Cerebellar nuclear complex (tissue), 1 donor: Measurements from ENCODE around the gene ERBB4.
A peak's percentile ranks its signal among the peaks of the same experiment; 100 is the strongest.

ENCODE experiments used
- DNase-seq, 2 experiments: peaks; one replicate each; lab custom pipeline; 2025; lab: John Stamatoyannopoulos, UW

The ERBB4 gene

DNA sequence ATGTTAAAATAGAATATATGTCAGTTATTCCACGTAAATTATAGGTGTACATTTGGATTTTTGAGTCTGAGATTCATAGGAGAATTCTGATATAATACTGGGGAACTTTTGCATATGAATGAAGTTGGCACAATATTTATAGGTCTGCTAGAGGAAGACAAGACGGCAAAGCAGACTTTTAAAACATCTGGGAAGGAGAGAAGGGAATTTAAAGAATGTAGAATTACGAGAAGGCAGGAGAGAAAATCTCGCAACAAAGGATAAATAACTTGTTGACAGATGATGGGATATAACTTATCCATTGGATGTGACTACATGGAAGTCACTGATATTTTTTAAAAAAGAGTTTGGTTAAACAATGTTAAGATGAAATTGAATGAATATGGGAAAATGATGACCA lies 615.6 kb downstream of the ERBB4 start:
- no peak for DNase-seq

DNA sequence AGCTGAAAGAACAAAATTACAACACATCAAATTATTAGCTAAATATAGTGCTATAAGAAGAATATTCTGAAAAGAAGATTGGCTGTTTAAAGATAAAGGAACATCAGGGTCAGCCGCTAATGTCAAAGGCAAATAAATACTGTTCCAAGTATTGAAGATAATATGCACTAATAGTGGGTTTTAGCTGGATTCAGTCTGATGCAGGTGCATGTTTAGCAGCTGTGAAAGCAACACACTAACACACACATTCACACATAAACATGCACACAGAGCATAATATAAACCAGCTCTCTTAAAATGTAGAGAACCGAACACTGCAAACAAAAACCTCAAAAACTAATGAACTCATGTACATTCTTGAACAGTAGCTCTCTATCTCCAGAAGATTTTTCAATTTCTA lies 634.6 kb downstream of the ERBB4 start:
- no peak for DNase-seq

DNA sequence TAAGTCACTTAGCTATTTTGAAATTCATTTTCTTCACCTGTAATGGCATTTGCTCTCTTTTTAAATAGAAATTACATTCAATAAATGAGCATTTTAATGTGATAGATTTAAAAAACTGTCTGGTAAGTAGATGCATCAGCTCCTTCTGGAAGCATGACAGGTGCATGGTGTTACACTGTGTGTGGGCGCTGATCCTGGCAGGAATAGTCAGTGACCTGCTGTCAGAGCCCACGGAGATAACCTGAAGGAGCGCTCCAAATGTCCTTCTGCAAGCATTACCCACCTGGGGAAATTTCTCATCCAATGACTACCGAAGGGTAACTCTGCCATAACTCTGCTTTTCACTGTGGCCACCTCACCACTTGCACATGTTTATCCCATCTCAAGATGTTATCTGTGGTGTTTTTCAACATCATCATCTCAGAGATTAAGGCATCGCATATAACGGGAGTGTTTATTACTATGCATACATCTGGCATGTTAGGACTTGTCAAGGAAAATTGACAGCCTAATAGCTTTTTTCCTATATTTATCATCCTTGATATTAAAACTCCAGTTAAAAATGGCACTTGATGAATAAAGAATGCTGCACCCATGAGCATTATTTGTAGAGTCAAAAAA lies 637.3 kb downstream of the ERBB4 start:
- peak; percentile 40 to 76 for DNase-seq

DNA sequence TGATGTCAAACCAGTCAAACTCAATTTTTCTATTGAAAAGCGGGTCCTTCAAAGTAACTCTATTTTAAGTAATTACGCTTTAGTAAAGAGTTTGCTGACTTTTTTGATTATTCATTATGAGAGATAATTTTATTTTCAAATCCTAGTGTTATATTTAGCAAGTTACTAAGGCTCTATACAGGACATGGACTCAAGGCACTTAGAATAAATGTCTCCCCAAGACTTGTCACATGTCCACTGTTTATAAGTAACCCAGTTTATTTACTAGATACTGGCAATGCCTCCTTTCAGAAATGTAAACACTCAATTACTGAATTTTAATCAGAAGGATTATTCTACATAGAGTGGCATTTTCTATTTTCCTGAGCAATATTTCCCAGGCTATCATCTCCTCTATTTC lies 638.1 kb downstream of the ERBB4 start:
- DNase-seq: no peak

GRCh38 chr2:211900000-211900399 lies 638.6 kb downstream of the ERBB4 start:
- DNase-seq: no peak

- no peak for DNase-seq
Measured at GRCh38 chr2:211898702-211899101, 639.9 kb downstream of the ERBB4 start.

- no peak for DNase-seq
Measured at GRCh38 chr2:211881449-211881848, 657.2 kb downstream of the ERBB4 start.

- DNase-seq: no peak
Measured at GRCh38 chr2:211879323-211879722, 659.3 kb downstream of the ERBB4 start.

DNA sequence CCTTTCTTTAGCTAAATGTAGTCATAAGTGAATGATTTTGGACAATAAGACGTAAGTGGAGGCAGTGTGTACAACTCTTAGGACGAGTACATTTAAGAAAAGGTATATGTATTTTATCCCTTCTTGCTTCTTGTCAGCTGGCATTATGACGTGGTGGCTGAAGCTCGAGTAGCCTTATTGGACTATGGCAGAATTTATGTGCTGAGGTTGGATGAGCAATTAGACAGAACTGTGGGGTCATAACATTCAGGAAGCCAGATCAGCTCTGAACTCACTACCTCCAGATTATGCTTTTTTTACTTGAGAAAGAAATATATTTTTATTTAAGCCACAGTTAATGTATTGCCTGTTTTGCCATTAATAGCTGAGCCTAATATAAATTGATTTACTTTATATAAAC lies 661.5 kb downstream of the ERBB4 start:
- no peak for DNase-seq

DNA sequence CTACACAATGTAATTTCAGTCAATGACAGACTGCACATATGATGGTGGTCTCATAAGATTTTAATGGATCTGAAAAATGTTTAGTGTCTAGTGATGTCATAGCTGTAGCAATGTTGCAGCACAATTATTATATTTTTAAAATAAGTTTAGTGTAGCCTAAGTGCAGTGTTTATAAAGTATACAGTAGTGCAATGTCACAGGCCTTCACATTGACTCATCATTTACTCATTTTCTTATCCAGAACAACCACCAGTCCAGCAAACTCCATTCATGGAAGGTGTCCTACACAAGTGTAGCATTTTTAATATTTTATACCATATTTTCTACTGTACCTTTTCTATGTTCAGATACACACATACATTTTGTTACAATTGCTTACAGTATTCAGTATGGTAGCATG lies 663.1 kb downstream of the ERBB4 start:
- no peak for DNase-seq

DNA sequence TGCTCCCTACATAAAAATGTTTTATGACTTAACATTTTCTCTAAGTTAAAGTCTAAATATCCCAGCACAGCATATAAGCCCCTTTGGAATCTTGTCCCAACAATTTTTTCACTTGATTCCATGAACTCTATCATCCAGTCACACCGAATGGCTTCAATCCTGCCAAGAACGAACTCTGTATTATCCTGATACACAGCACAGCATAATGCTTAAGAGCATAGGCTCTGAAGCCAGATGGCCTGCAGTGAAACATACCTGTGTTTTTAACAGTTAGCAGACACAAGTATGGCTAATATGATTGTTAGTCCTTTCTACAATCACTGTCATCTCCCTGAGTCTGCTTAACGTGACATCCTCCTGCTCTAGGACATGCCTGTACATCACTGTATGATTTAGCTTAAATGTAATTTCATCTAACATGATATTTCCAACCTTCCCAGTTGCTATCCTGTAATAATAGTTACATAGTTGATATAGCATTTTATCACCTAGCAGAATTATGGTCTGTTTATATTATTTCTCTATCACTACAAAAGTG lies 669.5 kb downstream of the ERBB4 start:
- no peak for DNase-seq

DNA sequence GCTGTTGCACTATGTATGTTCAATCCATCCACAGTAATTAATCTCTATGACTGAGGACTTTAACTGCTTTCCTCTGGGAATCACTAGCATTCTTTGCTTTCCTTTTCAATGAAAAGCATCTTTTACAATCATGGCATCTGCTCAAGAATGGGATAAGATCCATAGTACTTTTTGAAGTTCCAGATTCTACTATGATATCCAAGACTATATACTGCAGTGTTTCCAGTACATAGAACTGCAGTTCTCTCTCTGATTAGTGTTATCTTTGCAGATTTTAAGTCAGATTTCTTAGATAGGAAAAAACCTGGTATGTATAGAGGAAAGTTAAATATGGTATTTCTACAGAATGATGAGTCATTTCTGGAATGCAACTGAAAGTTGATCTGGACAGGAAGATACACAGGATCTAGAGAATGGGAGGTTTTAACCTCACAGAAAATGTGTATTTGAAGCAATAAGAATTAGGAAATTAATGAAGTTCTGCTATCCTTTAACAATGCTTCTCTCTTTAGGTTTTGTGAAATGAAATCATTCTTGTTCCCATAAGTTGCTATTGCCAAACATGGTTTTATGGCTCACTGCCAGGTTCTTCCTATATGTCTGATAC lies 670.7 kb downstream of the ERBB4 start:
- DNase-seq: no peak

- no peak for DNase-seq
Measured at GRCh38 chr2:211864328-211864727, 674.3 kb downstream of the ERBB4 start.

DNA sequence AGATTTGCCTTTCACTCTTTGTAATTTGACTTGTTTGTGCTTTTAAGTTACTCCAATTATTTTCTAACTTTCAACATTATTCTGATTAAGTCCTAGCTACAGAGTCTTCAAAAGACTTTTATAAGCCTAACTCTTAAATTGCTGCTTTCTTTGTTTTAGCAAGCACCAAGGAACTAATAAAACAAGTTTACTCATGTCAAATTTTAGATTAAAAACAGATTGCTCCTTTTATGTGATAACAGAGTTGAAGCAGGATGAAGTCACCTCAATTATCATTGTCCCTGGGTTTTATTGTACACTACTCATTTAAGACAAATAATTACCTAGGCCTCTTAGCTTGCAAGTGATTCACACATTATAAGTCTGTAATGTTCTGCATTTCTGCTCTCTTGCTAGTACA lies 678.4 kb downstream of the ERBB4 start:
- DNase-seq: no peak

GRCh38 chr2:211854832-211855231 lies 683.8 kb downstream of the ERBB4 start:
- DNase-seq: no peak

DNA sequence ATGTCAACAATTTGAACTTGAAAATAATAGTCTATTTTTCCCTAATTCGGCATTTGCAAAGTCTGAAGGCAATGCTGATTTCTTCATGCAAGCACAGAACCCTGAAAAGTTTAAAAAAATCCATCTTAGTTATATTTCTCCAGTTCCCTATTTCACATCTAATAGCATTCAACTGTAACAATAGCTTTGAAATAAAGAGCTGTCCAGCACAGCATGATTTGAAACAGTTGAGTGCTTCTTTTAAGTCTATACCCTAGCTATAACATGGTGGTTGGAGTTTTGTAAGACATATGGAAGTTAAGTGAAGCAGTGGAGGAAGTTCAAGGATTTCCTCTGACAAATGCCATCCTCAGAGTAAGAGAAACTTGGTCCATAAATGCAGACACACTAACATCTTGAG lies 691.9 kb downstream of the ERBB4 start:
- no peak for DNase-seq

GRCh38 chr2:211846036-211846400 lies 692.6 kb downstream of the ERBB4 start:
- no peak for DNase-seq

DNA sequence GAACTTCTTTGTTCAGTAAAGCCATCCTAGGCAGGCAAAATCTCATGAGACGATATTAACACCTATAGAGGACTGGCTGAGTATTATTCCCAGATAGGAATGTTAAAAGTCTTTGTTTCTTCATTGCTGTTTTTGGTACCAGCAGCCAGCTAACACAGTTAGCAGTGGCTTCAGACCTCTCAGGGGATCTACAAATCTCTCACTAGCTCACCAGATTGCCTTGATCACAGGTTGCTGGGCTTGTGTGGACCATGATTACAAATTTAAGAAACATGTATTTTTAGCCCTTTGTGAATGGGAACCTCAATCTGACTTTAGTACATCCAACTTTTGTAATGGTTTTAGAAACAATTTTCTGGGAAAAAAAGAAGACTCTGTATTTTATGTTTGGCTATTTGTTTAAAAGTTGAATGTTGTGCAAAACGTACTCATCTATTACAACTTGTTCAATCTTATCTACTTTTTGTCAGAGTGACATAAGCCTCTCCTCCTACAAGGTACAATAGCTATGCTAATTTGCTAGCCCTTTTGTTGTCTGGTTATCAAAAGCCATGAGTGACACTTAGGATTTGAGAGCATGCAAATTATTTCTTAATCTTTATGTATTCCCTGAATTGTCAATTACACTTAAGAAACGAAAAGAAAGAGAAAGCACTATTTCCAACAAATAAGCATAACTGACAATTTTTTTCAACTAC lies 693.1 kb downstream of the ERBB4 start:
- DNase-seq: no peak

DNA sequence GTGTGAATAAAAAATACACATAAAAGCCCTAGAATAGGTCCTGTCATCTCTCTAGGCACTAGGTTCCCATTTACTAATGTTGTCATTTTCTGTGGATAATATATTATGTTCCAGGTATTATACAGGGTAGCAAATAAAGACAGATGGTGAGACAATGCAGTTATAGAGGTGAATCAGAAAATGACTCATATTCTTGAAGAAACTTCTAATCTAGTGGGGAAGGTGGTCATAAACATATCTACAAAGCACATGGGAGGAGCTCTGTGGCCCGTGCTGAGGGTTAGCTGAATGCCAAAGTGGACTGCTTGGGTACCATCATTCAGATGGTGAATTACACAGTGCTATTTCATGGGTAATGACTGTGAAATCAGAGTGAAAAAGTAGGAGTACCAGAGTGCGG lies 700.9 kb downstream of the ERBB4 start:
- DNase-seq: no peak

- DNase-seq: no peak
Measured at GRCh38 chr2:211837206-211837605, 701.4 kb downstream of the ERBB4 start.

DNA sequence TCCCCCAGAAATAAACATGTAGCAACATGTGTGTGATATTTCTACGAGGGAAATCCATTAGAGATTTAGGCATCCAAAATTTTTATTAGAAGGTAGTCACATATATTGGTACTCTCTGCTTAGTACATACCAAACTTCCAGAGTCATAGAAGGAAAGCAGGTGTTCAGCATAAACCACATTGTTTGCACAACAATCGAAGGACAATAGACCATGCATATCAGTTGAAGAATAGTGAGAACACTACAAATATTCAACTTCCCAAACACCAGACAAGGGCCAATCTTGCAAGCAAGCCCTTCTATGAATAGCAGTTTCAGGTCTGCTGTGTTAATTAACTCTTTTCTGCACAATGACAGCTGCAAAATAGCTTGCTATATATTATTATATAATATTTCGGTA lies 702.2 kb downstream of the ERBB4 start:
- DNase-seq: no peak

GRCh38 chr2:211835695-211836094 lies 702.9 kb downstream of the ERBB4 start:
- no peak for DNase-seq

DNA sequence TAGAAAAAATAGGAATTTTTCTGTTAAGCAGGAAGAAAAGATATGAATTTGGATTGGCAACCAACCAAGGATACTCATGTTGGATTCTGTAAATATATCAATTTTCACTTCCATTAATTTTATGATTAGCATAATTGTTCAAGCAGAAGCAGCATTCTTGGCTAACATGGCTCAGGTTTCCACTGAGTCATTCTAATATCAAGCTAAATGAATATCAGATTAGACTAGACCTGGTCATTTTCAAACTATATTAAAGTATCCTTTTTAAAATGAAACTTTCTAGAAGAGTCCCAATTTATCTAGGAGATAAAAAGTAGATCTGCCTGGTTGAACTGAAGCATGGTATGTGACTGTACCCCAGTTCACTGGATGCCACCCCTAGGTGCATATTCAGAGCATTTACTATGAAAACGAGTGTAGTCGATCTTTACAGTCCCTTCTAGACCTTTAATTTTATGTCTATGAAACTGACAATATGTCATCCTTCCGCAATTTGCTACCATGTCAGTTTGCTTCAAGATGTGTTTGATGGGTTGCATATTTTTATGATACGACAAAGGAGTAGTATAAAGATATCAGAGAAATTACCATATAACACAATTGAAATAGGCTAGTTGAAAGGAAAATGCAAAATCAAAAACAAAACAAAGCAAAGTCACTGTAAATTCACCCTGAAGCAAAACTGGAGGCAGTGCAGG lies 704.9 kb downstream of the ERBB4 start:
- DNase-seq: no peak
